GM19193 (cell line): ENCODE data around the gene MIF.

ENCODE experiments used
- POLR2A ChIP-seq: IDR thresholded peaks from 4 replicates; pipeline ENCODE4 v1.6.1; 2011; ENCODE audit not compliant: insufficient read depth, insufficient read length; ENCODE audit errors: extremely low read depth

The MIF gene

DNA sequence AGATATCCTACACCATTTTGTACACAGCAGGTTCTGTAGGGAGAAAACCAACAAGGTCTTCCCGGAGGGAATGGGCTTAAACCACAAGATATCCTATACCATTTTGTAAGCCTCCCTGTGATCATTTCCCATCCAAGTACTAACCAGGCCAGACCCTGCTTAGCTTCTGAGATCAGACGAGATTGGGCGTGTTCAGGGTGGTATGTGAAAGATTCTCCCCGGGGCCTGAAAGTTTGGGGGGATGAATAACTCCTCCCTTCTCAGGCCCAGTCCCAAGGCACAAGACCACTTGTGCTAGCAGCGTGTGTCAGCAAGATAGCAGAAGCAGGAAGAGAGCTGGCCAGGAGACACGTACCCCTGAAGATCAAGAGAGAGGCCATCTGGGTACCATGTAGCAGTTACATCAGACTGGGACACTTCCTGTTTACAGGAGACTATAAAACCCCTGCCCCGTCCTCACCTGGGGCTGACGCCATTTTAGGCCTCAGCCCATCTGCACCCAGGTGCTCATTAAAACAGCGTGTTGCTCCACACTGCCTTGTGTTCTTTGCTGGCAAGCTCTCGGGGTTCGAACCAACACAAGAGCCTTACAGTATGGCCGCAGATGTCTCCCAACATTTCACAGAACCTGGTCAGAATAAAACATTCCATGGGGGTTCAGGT, 17.3 kb downstream of the MIF start:
- no peak for TF ChIP-seq POLR2A

DNA sequence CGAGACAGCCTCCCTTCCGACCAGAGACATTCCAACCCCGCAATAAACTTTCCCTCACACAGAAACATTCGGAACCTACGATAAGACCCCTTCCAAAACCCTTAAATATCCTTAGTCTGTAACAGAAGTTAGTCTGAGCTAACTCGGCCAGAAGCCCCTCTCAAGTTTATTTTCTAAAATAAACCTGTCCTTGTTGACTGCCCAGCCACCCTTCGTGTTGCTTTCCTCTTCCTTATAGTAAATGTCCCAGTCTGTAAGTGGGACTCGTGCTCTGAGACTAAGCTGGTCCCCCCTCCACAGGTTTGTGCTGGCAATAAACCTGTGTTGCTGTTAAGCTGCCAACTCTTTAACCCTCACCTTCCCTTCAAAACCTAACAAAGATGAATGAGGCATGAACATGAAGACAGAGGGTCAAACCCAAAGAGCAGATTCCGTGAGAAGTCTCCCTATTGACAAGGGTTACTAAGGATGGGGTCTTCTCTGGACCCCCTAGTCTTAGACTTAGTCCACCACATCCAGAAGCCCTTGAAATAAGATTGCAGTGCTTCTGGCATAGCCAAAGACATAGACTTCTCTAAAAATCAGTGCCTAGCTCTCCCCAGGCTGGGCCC, 18.2 kb downstream of the MIF start:
- no peak for TF ChIP-seq POLR2A

DNA sequence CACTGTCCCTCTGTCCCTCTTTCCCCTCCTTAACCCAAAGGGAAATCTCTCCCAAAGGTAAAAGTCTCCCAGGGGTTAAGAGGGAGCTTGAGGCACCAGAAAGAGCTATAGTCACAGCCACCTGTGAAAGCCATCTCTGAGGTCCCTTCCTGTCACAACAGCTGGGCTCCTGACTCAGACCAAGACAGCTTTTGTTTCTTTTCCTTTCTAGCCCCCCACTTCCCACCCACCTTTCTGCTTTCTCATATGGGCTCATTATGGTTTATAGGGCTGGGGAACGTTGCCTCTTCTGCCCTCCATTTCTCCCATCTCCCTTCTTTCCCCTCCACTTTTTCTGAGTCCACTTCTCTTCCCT, 19.1 kb downstream of the MIF start:
- no peak for TF ChIP-seq POLR2A

DNA sequence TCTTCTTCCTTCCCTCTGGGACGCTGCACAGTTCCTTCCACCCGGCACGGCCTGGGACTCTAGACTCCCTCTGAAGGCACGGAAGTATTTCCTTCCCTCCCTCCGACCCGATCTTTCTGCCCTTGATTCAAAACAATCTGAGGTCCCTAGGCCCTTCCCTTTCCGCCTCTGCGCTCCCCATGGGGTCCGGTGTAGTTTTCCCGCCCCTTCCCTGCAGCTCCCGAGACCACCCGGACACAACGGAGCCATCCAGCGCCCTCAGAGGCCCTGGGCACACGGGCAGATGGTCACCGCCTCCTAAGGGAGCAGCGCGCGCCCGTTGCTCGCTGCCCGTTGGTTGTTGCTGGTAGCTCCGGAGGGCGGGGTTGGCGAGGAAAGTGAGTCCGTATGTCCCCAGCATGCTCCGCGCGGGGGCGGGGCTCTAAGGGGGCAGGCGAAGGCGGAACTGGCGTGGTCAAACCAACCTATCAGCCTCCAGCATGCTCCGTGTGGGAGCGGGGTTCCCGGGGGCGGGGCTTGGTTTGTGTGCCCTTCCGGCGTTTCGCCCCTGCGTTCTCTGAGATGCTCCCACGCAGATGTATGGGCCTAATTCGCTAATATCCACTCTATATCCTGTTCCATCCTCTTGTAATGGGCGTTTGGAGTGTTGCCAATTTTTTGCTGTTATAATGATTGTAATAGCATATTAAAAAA, 19.6 kb downstream of the MIF start:
- TF ChIP-seq POLR2A = peak; percentile 98

DNA sequence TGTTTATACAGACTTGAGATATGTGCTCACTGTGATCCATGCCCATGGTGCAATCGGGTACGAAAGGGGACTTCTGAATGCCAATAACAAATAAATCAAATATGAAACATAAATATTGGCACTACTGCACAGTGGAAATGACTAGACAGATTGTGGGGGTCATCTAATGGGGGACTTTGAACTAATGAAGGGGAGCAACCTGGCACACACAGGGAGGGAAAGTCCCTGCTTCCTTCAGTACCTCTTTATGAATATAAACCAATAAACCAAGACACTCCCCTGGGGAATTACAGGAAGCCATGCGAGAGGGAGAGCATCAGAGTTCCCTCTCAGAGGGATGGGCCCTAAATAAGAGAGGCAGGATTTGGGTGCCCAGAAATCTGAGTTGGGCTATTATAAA, 21.1 kb downstream of the MIF start:
- no peak for TF ChIP-seq POLR2A

DNA sequence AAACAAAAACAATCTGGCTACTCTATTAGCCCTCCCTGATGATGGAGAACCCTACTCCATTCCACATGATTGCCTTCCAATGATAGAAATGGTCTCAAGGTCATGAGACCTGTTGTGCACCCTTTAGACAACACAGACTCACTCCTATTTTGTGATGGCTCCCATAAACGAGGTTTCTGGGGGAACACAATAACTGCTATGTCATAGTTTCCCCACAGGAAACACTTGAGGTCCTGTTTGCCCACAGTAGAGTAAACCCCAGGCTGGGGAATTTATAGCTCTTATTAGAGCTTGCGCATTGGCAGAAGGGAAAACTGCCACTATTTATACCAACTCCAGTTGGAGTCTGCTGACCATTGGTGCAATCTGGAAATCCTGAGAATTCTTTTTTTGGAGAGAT, 28.7 kb downstream of the MIF start:
- no peak for TF ChIP-seq POLR2A

DNA sequence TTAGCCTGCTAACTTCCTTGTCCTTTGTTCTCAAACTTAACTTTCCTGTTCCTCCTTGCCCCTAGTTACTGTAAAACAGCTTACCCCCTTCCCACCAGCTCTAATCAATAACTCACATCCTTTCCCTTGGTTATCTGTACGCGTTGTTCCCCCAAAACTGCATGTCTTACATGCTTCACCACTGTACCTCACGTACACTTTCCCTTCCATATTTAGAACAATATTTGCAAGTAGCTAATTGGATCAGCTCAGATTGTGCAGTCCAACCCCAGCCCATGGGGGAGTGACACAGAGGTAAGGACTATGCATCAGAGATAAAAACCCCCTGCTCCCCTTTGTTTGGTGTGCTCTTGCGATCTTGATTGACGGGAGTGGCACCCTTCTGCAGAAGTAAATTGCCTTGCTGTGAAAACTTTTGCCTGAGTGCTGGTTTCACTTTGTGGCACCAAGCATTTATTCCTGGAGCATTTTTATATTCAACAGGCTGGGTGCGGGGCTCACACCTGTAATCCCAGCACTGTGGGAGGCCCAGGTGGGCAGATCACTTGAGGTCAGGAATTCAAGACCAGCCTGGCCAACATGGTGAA, 30.9 kb downstream of the MIF start:
- no peak for TF ChIP-seq POLR2A

DNA sequence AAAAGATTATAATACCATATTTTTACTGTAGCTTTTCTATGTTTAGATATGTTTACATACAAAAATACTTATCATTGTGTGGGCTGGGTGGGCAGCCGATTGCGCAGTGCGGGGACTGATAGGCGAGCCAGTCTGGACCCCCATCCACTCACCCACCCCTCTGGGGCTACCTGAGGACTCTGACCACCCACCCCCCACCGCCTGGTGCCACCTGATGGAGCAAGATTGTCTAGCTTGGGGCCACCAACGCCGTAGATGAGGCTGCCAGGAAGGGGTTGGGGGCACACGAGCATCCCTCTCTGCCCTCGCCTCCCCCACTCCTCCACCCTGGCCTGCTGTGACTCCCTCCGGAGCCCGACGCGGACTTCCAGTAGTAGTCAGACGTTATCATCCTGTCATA, 32.4 kb downstream of the MIF start:
- no peak for TF ChIP-seq POLR2A

DNA sequence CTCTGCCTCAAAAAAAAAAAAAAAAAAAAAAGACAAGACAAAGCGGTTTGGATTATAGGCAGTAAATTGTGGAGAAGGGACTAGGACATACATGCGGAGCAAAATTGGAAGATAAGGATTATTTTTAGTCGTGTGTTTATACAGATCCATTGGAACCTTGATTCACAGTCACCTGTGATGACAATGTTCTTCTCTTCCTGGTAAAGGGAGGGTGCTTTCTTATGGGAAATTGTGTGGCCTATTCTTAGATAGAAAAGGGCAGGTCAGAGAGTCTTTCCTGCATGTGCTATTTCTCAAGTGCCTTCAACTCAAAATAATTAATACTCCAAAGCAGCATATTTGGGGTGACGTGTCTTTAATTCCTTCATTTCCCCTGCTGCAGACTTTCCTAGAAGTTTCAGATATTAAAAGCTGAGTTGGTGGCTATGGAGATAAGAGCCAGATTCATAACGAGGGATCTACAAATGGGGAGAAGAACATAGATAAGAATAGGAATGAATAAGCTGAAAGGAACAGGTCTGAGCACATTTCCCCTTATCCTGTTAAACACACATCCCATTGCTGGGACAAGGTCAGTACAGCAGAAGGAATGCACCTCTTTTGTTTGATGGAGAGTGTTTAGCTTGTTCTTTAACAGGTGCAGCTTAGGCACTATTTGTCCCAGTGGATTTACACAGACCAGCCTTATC, 44.3 kb downstream of the MIF start:
- TF ChIP-seq POLR2A = no peak

DNA sequence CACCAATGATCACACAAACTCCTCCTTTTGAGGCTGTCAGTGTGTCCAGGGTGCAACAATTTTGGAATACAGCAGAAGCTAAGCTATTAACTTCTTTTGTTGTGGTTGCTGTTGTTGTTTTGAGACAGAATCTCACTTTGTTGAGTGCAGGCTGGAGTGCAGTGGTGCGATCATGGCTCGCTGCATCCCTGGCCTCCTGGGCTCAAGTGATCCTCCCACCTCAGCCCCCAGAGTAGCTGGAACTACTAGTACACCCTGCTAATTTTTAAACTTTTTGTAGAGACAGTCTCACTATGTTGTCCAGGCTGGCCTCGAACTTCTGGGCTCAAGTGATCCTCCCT, 44.8 kb downstream of the MIF start:
- TF ChIP-seq POLR2A = no peak
